Measurements from ENCODE around the gene GSTCD. TPM values are rescaled to one million over a fixed set of nuclear protein-coding genes. Genes with fewer than 3 reads are reported as not detected.
"Not testable (repeated sequence)": the region's sequence is repeated elsewhere in the genome, so short reads cannot be mapped to it uniquely, and the experiment has no call there.

Gene GSTCD
- total RNA-seq, 1 donor from 2014 or later = 9.0 TPM

- DNase-seq (ENCODE audit: low read depth in 2 of 2) = no peak
Measured at GRCh38 chr4:105714932-105715331, 6.3 kb downstream of the GSTCD start.

- peak; percentile 25 to 52 for DNase-seq (ENCODE audit: low read depth in 2 of 2)
Measured at GRCh38 chr4:105715692-105716278, 7.2 kb downstream of the GSTCD start.

- peak in 1 of 2 donors; percentile 3 for DNase-seq (ENCODE audit: low read depth in 2 of 2)
Measured at GRCh38 chr4:105719204-105719603, 10.6 kb downstream of the GSTCD start.

GRCh38 chr4:105725623-105726022, 17.0 kb downstream of the GSTCD start:
- DNase-seq (ENCODE audit: low read depth in 2 of 2) = no peak

GRCh38 chr4:105729895-105730294, 21.3 kb downstream of the GSTCD start:
- DNase-seq (ENCODE audit: low read depth in 2 of 2) = not testable (repeated sequence)

- not testable (repeated sequence) for DNase-seq (ENCODE audit: low read depth in 2 of 2)
Measured at GRCh38 chr4:105735217-105735616, 26.6 kb downstream of the GSTCD start.

- no peak for DNase-seq (ENCODE audit: low read depth in 2 of 2)
Measured at GRCh38 chr4:105741548-105741947, 33.0 kb downstream of the GSTCD start.

- DNase-seq (ENCODE audit: low read depth in 2 of 2) = no peak
Measured at GRCh38 chr4:105748222-105748621, 39.6 kb downstream of the GSTCD start.

- no peak for DNase-seq (ENCODE audit: low read depth in 2 of 2)
Measured at GRCh38 chr4:105751718-105752299, 43.2 kb downstream of the GSTCD start.

- no peak for DNase-seq (ENCODE audit: low read depth in 2 of 2)
Measured at GRCh38 chr4:105753361-105753760, 44.8 kb downstream of the GSTCD start.

- DNase-seq (ENCODE audit: low read depth in 2 of 2) = no peak
Measured at GRCh38 chr4:105755375-105755774, 46.8 kb downstream of the GSTCD start.

GRCh38 chr4:105758958-105759357, 50.4 kb downstream of the GSTCD start:
- DNase-seq (ENCODE audit: low read depth in 2 of 2) = no peak

GRCh38 chr4:105765690-105766407, 57.3 kb downstream of the GSTCD start:
- DNase-seq (ENCODE audit: low read depth in 2 of 2) = peak; percentile 74 to 95

- no peak for DNase-seq (ENCODE audit: low read depth in 2 of 2)
Measured at GRCh38 chr4:105767579-105767978, 59.0 kb downstream of the GSTCD start.

GRCh38 chr4:105770524-105770923, 61.9 kb downstream of the GSTCD start:
- not testable (repeated sequence) for DNase-seq (ENCODE audit: low read depth in 2 of 2)

GRCh38 chr4:105772065-105772464, 63.5 kb downstream of the GSTCD start:
- DNase-seq (ENCODE audit: low read depth in 2 of 2) = not testable (repeated sequence)

- not testable (repeated sequence) for DNase-seq (ENCODE audit: low read depth in 2 of 2)
Measured at GRCh38 chr4:105775760-105776415, 67.3 kb downstream of the GSTCD start.

GRCh38 chr4:105780176-105780575, 71.6 kb downstream of the GSTCD start:
- DNase-seq (ENCODE audit: low read depth in 2 of 2) = peak; percentile 57 to 72

- DNase-seq (ENCODE audit: low read depth in 2 of 2) = no peak
Measured at GRCh38 chr4:105784761-105785160, 76.2 kb downstream of the GSTCD start.

GRCh38 chr4:105785792-105786191, 77.2 kb downstream of the GSTCD start:
- no peak for DNase-seq (ENCODE audit: low read depth in 2 of 2)

GRCh38 chr4:105786748-105787147, 78.2 kb downstream of the GSTCD start:
- no peak for DNase-seq (ENCODE audit: low read depth in 2 of 2)

GRCh38 chr4:105797225-105797624, 88.6 kb downstream of the GSTCD start:
- DNase-seq (ENCODE audit: low read depth in 2 of 2) = no peak

Data from dermis microvascular lymphatic vessel endothelial cell (primary cell).